ENCODE data around the gene FBXO21.
"Not testable (repeated sequence)": the region's sequence is repeated elsewhere in the genome, so short reads cannot be mapped to it uniquely, and the experiment has no call there.

GRCh38 chr12:117181468-117181843, 8.8 kb downstream of the FBXO21 start:
- TF ChIP-seq EZH2 (IDR thresholded peaks at IDR 0.05; ENCODE audit: low read length, unreplicated experiment); CTCF (conservative IDR thresholded peaks at IDR 0.05; ENCODE audit: low read depth, low read length); EZH2phosphoT487 (IDR thresholded peaks at IDR 0.05; ENCODE audit: borderline replicate concordance, low read length): not testable (repeated sequence)
